ENCODE measurements around the gene GGT6. TPM values are rescaled to one million over a fixed set of nuclear protein-coding genes. Genes with fewer than 3 reads are reported as not detected.

Gene GGT6
- total and polyA plus RNA-seq, 2 of the 13 experiments (the other 11 are each of a cell fraction or from before 2014, with no cell fraction given), result 0.16 to 0.80 TPM

DNA sequence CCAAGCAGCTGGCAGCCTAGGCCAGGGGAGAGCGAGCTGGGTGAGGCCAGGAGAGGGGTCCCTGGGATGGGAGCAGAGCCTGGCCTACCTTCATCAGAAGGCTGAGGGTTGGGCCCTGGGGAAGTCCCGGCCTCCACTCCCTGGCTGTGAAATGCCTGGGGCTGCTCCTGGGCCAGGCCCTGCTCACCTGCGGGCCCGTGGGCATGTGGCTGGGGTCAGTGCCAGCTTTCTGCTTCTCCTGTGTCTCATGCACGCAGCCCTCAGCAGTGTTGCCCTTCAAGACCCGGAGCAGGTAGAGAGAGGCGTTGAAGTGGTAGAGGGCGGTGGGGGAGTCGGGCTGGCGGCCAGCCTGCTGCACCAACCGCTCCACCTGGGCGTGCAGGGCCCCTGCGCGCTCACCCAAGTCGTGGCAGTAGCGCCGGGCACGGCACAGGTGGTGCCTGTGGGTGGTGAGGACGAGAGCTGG lies 17.6 kb downstream of the GGT6 start:
- 94% methylated on average over 17 of the region's 19 CpGs for WGBS (ENCODE audit: low lambda C conversion rate)
- DNase-seq (ENCODE audit: low spot score) (no peak), FAIRE-seq (no peak), ATAC-seq (no peak)
- H3K9ac ChIP-seq (ENCODE audit: insufficient read depth, low read depth, low read length), result no peak overlapping the region
- H3K4me1 ChIP-seq (ENCODE audit: insufficient read depth, low read length), result peaks cover 9% of the 10 kb centered on the region; the same call in 1 of the 2 replicates
- H3K4me2 ChIP-seq (ENCODE audit: low read depth, low read length), result no peak overlapping the region
- POLR2A ChIA-PET, result interaction anchor here (0.9 kb wide), 1 partner anchor 16 kb away, joined by 3 read pairs; no protein-coding TSS in a partner anchor
- CTCF ChIA-PET (ENCODE audit: low intra/inter-chr PET ratio, low total read pairs), result no interaction called here
- no peaks in the 10 kb centered on the region for H3K79me2 ChIP-seq (ENCODE audit: insufficient read depth, low read length)
- intact Hi-C loops (cut with micrococcal nuclease; ENCODE audit: unreplicated experiment), result no loop called here
- H3K4me3 ChIP-seq (replicated peaks in 1 of 3; ENCODE audit: insufficient read depth in 1 of 3, low read depth in 2 of 3, low read length in 3 of 3), result no peak overlapping the region
- H2AFZ ChIP-seq (ENCODE audit: low read length), result no peak overlapping the region
- 0 out of 2 replicates have a peak, but pooled peaks cover 2% of the 10 kb centered on the region for H4K20me1 ChIP-seq (ENCODE audit: insufficient read depth, low read length)
- no TSS peak for BruUV-seq (replicated peaks)
- H3K27me3 ChIP-seq (ENCODE audit: control insufficient read depth in 1 of 2, insufficient read depth in 2 of 2, low read length in 2 of 2), result no peaks in the 10 kb centered on the region
- H3K27ac ChIP-seq (ENCODE audit: extremely low read length, insufficient read depth, low read length), result no peak overlapping the region
- H3K36me3 ChIP-seq (replicated peaks in 1 of 2; ENCODE audit: control insufficient read depth in 1 of 2, insufficient read depth in 2 of 2, low read length in 2 of 2), result peaks cover 39 to 80% of the 10 kb centered on the region in 2 experiments
- in situ Hi-C loops (cut with HindIII; ENCODE audit: extremely low pct_ligation_motif_present, low pct_unique_long_range_greater_than_20kb), result no loop called here
- TF ChIP-seq ZNF550 (CRISPR knock-in tag; IDR thresholded peaks at IDR 0.05; ENCODE audit: borderline replicate concordance), result no peak
- peak; percentile 47; the same call in 1 of the 2 replicates for TF ChIP-seq RBFOX2 (IDR thresholded peaks at IDR 0.05; ENCODE audit: low read depth, low read length)
- TF ChIP-seq AGO2 (optimal IDR thresholded peaks at IDR 0.05; ENCODE audit: low read depth, low read length), result peak; percentile 51
- no peak for TF ChIP-seq CREB3 (CRISPR knock-in tag; IDR thresholded peaks at IDR 0.05)
- TF ChIP-seq ZNF609 (CRISPR knock-in tag; IDR thresholded peaks at IDR 0.05; ENCODE audit: borderline replicate concordance), result no peak
- no peak for TF ChIP-seq KDM1A (CRISPR knock-in tag; IDR thresholded peaks at IDR 0.05)
- TF ChIP-seq ZBTB42 (CRISPR knock-in tag; IDR thresholded peaks at IDR 0.05), result no peak
- TF ChIP-seq RBM39 (IDR thresholded peaks at IDR 0.05; ENCODE audit: low read depth, low read length, poor library complexity, severe bottlenecking), result peak; percentile 18
- TF ChIP-seq ZNF234 (CRISPR knock-in tag; conservative IDR thresholded peaks at IDR 0.05), result no peak
- H3K9me3 ChIP-seq (ENCODE audit: low read length), result no peaks in the 10 kb centered on the region
